PC-3 (cell line): Measurements from ENCODE around the gene ZFAND6. TPM values are rescaled to one million over a fixed set of nuclear protein-coding genes. Genes with fewer than 3 reads are reported as not detected.
"Not testable (repeated sequence)": the region's sequence is repeated elsewhere in the genome, so short reads cannot be mapped to it uniquely, and the experiment has no call there.

Experiments
- ATAC-seq: fragments of 200-7000 bp; cut with Tn5 transposase; 2 replicates; pipeline ENCODE4 v1.9.1; 2020; ENCODE audit warnings: mild to moderate bottlenecking, moderate library complexity
- BruUV-seq: library from RNA; stranded (reverse); fragments of 400-500 nt; replicated peaks from 2 replicates; lab custom pipeline; 2021; lab: Mats Ljungman, UMichigan
- CTCF ChIA-PET: fragments of 300-600 bp; sonication (Branson Sonifier 250); formaldehyde crosslinking; loops from one replicate; lab custom pipeline; 2022; ENCODE audit warnings: antibody characterized with exemption; lab: Charles Lee
- POLR2A ChIA-PET: fragments of 300-600 bp; sonication (Branson Sonifier 250); formaldehyde crosslinking; loops from one replicate; lab custom pipeline; 2022; ENCODE audit warnings: antibody characterized with exemption; ENCODE audit not compliant: unreplicated experiment; lab: Charles Lee
- DNase-seq: peaks from one replicate; pipeline ENCODE4 v3.0.0-alpha.2; 2015
- H2AFZ ChIP-seq: fragments of 300-600 bp; sonication (generic); 2 replicates; pipeline ENCODE4 v1.6.0; 2016; ENCODE audit warnings: antibody characterized with exemption, low read length
- H3F3A ChIP-seq: fragments of 300-600 bp; sonication (generic); one replicate; pipeline ENCODE4 v1.6.0; 2017; ENCODE audit warnings: antibody characterized with exemption, low read length, control low read depth, mild to moderate bottlenecking; ENCODE audit not compliant: unreplicated experiment
- H3K27ac ChIP-seq: fragments of 300-600 bp; sonication (generic); 2 replicates; pipeline ENCODE4 v1.5.1; 2016; ENCODE audit warnings: mild to moderate bottlenecking, low read length
- H3K27me3 ChIP-seq: fragments of 300-600 bp; sonication (generic); 2 replicates; pipeline ENCODE4 v1.6.1; 2016; ENCODE audit warnings: low read length, mixed read lengths
- H3K36me3 ChIP-seq: fragments of 300-600 bp; sonication (generic); 2 replicates; pipeline ENCODE4 v1.6.1; 2016; ENCODE audit warnings: low read depth, mixed run types, low read length, mixed read lengths
- H3K4me1 ChIP-seq: fragments of 300-600 bp; sonication (generic); 2 replicates; pipeline ENCODE4 v1.5.1; 2016; ENCODE audit warnings: low read length; ENCODE audit not compliant: insufficient read depth
- H3K4me2 ChIP-seq: fragments of 300-600 bp; sonication (generic); 2 replicates; pipeline ENCODE4 v1.6.0; 2016; ENCODE audit warnings: low read length
- H3K4me3 ChIP-seq: fragments of 300-600 bp; sonication (generic); 2 replicates; pipeline ENCODE4 v1.5.1; 2016; ENCODE audit warnings: mild to moderate bottlenecking, low read length, mixed read lengths
- H3K79me2 ChIP-seq: fragments of 300-600 bp; sonication (generic); 2 replicates; pipeline ENCODE4 v1.6.1; 2017; ENCODE audit warnings: low read length, mixed read lengths
- H3K9ac ChIP-seq: fragments of 300-600 bp; sonication (generic); 2 replicates; pipeline ENCODE4 v1.6.0; 2016; ENCODE audit warnings: mild to moderate bottlenecking, low read length
- H3K9me2 ChIP-seq: fragments of 300-600 bp; sonication (generic); replicated peaks from 2 replicates; pipeline ENCODE4 v1.6.1; 2016; ENCODE audit warnings: mixed run types, low read length, mixed read lengths
- H3K9me3 ChIP-seq: fragments of 300-600 bp; sonication (generic); 2 replicates; pipeline ENCODE4 v1.6.1; 2016; ENCODE audit warnings: low read length, mixed read lengths
- H4K20me1 ChIP-seq: fragments of 300-600 bp; sonication (generic); 2 replicates; pipeline ENCODE4 v1.6.1; 2016; ENCODE audit warnings: low read length, mixed read lengths
- EZH2 ChIP-seq: fragments of 300-600 bp; sonication (generic); IDR thresholded peaks from one replicate; pipeline ENCODE4 v1.6.1; 2017; ENCODE audit warnings: antibody characterized with exemption, mild to moderate bottlenecking, low read length; ENCODE audit not compliant: unreplicated experiment
- EZH2phosphoT487 ChIP-seq: fragments of 300-600 bp; sonication (generic); IDR thresholded peaks from 2 replicates; pipeline ENCODE4 v1.6.1; 2018; ENCODE audit warnings: mild to moderate bottlenecking, antibody characterized with exemption, low read length, borderline replicate concordance
- intact Hi-C: fragments of 100-400 bp; cut with micrococcal nuclease; formaldehyde crosslinking; loops from 2 replicates; pipeline ENCODE4 v1.9.0; 2023
- total RNA-seq: library from RNA; depleted of rRNA; stranded (reverse); fragments of >200 nt; gene quantifications from 2 replicates; pipeline ENCODE4 v1.2.3, GENCODE V29; 2014
- TF ChIP-seq, protein P1 (sequence below): fragments of 300-600 bp; sonication (generic); conservative IDR thresholded peaks from 2 replicates; pipeline ENCODE4 v1.5.1; 2017; ENCODE audit warnings: antibody characterized with exemption, low read depth, mild to moderate bottlenecking, low read length

Gene ZFAND6
- total RNA-seq, 1 experiment from 2014 or later, result 96.6 TPM

DNA sequence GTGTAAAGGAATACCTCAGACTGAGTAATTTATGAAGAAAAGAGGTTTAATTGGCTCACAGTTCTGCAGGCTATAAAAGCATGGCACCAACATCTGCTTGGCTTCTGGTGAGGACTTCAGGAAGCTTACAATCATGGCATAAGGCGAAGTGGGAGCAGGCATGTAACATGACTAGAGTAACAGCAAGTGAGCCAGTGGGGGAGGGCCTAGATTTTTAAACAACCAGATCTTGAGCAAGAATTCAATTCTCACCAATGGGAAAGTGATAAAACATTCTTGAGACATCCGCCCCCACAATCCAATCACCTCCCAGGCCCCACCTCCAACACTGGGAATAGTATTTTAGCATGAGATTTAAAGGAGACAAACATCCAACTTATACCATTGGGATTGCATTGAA is 44.3 kb upstream of the ZFAND6 start:
- Histone ChIP-seq H3K4me2 (no peak overlapping the region), H4K20me1 (no peaks in the 10 kb centered on the region), H2AFZ (no peak overlapping the region), H3K36me3 (no peaks in the 10 kb centered on the region), H3K4me3 (no peak overlapping the region), H3F3A (no peaks in the 10 kb centered on the region), H3K27ac (no peak overlapping the region), H3K4me1 (peaks cover 12% of the 10 kb centered on the region), H3K9ac (no peak overlapping the region), H3K79me2 (no peaks in the 10 kb centered on the region), H3K27me3 (no peaks in the 10 kb centered on the region), H3K9me2 (no peaks in the 10 kb centered on the region), H3K9me3 (no peaks in the 10 kb centered on the region)
- CTCF ChIA-PET, result no interaction called here
- ATAC-seq, result no peak
- no TSS peak for BruUV-seq
- no peak for DNase-seq
- POLR2A ChIA-PET, result no interaction called here
- TF ChIP-seq, protein P1, sequence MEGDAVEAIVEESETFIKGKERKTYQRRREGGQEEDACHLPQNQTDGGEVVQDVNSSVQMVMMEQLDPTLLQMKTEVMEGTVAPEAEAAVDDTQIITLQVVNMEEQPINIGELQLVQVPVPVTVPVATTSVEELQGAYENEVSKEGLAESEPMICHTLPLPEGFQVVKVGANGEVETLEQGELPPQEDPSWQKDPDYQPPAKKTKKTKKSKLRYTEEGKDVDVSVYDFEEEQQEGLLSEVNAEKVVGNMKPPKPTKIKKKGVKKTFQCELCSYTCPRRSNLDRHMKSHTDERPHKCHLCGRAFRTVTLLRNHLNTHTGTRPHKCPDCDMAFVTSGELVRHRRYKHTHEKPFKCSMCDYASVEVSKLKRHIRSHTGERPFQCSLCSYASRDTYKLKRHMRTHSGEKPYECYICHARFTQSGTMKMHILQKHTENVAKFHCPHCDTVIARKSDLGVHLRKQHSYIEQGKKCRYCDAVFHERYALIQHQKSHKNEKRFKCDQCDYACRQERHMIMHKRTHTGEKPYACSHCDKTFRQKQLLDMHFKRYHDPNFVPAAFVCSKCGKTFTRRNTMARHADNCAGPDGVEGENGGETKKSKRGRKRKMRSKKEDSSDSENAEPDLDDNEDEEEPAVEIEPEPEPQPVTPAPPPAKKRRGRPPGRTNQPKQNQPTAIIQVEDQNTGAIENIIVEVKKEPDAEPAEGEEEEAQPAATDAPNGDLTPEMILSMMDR, result no peak
- TF ChIP-seq EZH2phosphoT487 (no peak), EZH2 (no peak)
- intact Hi-C loops, result no loop called here

DNA sequence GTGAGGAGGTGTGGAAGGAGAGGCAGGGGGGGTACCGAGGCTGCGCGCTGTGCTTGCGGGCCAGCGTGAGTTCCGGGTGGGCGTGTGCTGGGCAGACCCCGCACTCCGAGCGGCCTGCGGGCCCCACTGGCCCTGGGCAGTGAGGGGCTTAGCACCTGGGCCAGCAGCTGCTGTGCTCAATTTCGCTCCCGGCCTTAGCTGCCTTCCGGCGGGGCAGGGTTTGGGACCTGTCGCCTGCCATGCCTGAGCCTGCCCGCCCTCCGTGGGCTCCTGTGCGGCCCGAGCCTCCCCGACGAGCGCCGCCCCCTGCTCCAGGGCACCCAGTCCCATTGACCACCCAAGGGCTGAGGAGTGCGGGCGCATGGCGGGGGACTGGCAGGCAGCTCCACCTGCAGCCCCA is 43.0 kb upstream of the ZFAND6 start:
- H3K9me3 ChIP-seq, H3K9ac ChIP-seq, H3K27ac ChIP-seq, H3K27me3 ChIP-seq, H4K20me1 ChIP-seq, H3K79me2 ChIP-seq, H3F3A ChIP-seq, H3K36me3 ChIP-seq, CTCF ChIA-PET, H2AFZ ChIP-seq, ATAC-seq, DNase-seq, BruUV-seq, H3K4me2 ChIP-seq, intact Hi-C loops, POLR2A ChIA-PET, H3K4me1 ChIP-seq, H3K9me2 ChIP-seq, H3K4me3 ChIP-seq: not testable (repeated sequence)

GRCh38 chr15:80017139-80017538 is 42.3 kb upstream of the ZFAND6 start:
- H2AFZ ChIP-seq, H3K4me2 ChIP-seq, H3K9ac ChIP-seq, BruUV-seq, CTCF ChIA-PET, H3K9me3 ChIP-seq, H3K27ac ChIP-seq, POLR2A ChIA-PET, H3K36me3 ChIP-seq, H3K4me3 ChIP-seq, intact Hi-C loops, DNase-seq, H3K79me2 ChIP-seq, H3K4me1 ChIP-seq, H3K9me2 ChIP-seq, H4K20me1 ChIP-seq, H3F3A ChIP-seq, ATAC-seq, H3K27me3 ChIP-seq: not testable (repeated sequence)

DNA sequence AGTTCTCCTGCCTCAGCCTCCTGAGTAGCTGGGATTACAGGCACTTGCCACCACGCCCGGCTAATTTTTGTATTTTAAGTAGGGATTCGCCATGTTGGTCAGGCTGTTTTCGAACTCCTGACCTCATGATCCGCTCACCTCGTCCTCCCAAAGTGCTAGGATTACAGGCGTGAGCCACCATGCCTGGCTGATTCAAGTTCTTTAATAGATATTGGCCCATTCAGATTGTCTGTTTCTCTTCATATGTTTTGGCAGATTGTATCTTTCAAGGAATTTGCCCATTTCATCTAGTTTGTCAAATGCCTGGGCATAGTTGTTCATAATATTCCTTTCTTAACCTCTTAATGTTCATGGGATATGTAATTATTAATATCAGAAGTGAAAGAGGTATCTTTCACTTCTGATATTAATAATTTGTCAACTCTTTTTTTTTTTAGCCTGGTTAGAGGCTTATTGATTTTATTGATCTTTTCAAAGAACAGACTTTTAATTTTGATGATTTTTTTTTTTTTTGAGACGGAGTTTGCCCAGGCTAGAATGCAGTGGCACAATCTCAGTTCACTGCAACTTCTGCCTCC is 40.2 kb upstream of the ZFAND6 start:
- no peak for ATAC-seq
- ChIA-PET POLR2A (no interaction called here), CTCF (no interaction called here)
- no peaks in the 10 kb centered on the region for H3K9me2 ChIP-seq
- no peaks in the 10 kb centered on the region for H3K79me2 ChIP-seq
- no peak overlapping the region for H2AFZ ChIP-seq
- TF ChIP-seq, protein P1, result no peak
- TF ChIP-seq EZH2phosphoT487 (no peak), EZH2 (no peak)
- H3K9ac ChIP-seq, result no peak overlapping the region
- H4K20me1 ChIP-seq, result no peaks in the 10 kb centered on the region
- no peak overlapping the region for H3K4me3 ChIP-seq
- no peak overlapping the region for H3K27ac ChIP-seq
- no TSS peak for BruUV-seq
- H3K27me3 ChIP-seq, result no peaks in the 10 kb centered on the region
- intact Hi-C loops, result no loop called here
- DNase-seq, result no peak
- no peaks in the 10 kb centered on the region for H3F3A ChIP-seq
- no peaks in the 10 kb centered on the region for H3K4me1 ChIP-seq
- H3K9me3 ChIP-seq, result no peaks in the 10 kb centered on the region
- H3K36me3 ChIP-seq, result no peaks in the 10 kb centered on the region
- H3K4me2 ChIP-seq, result no peak overlapping the region

GRCh38 chr15:80020149-80020548 is 39.3 kb upstream of the ZFAND6 start:
- H3K4me1 ChIP-seq, H3K27ac ChIP-seq, BruUV-seq, H4K20me1 ChIP-seq, intact Hi-C loops, DNase-seq, H3K36me3 ChIP-seq, H3K27me3 ChIP-seq, H2AFZ ChIP-seq, H3K9ac ChIP-seq, H3K4me2 ChIP-seq, H3K9me2 ChIP-seq, H3K4me3 ChIP-seq, H3F3A ChIP-seq, H3K79me2 ChIP-seq, ATAC-seq, H3K9me3 ChIP-seq, POLR2A ChIA-PET: not testable (repeated sequence)
- CTCF ChIA-PET, result interaction anchor here (0.7 kb wide), 1 partner anchor 167 kb away, joined by 3 read pairs; no protein-coding TSS in a partner anchor
